NT2/D1 (cell line): ENCODE measurements around the gene MYL12A.

ENCODE experiments used
- DNase-seq: peaks from one replicate; pipeline ENCODE4 v3.0.0-alpha.2; 2011; ENCODE audit warnings: low read depth, low spot score
- H3K27me3 ChIP-seq: 2 replicates; pipeline ENCODE4 v1.6.0; 2011; ENCODE audit warnings: mild to moderate bottlenecking; ENCODE audit not compliant: insufficient read length, insufficient read depth
- H3K36me3 ChIP-seq: 2 replicates; pipeline ENCODE4 v1.6.1; 2011; ENCODE audit warnings: mild to moderate bottlenecking, low read length, mixed read lengths; ENCODE audit not compliant: insufficient read depth, insufficient read length
- H3K4me1 ChIP-seq: 2 replicates; pipeline ENCODE4 v1.5.1; 2011; ENCODE audit not compliant: insufficient read depth, insufficient read length
- H3K4me3 ChIP-seq: 2 replicates; pipeline ENCODE4 v1.5.1; 2011; ENCODE audit warnings: low read depth; ENCODE audit not compliant: insufficient read length
- H3K9ac ChIP-seq: 2 replicates; pipeline ENCODE4 v1.6.0; 2011; ENCODE audit warnings: low read depth; ENCODE audit not compliant: insufficient read length
- H3K9me3 ChIP-seq: 2 replicates; pipeline ENCODE4 v1.5.1; 2011; ENCODE audit warnings: mild to moderate bottlenecking, low read length; ENCODE audit not compliant: insufficient read depth
- SUZ12 ChIP-seq: IDR thresholded peaks from 2 replicates; pipeline ENCODE4 v1.6.1; 2011; ENCODE audit not compliant: insufficient read length, insufficient read depth; ENCODE audit errors: extremely low read depth
- YY1 ChIP-seq: IDR thresholded peaks from 2 replicates; pipeline ENCODE4 v1.6.1; 2011; ENCODE audit not compliant: insufficient read length, insufficient read depth
- ZNF274 ChIP-seq: IDR thresholded peaks from 2 replicates; pipeline ENCODE4 v1.6.1; 2011; ENCODE audit warnings: mild to moderate bottlenecking, low read depth, low read length

The MYL12A gene

GRCh38 chr18:3257627-3258120 is 10.1 kb downstream of the MYL12A start:
- no peak overlapping the region for H3K9ac ChIP-seq
- no peaks in the 10 kb centered on the region for H3K9me3 ChIP-seq
- no peaks in the 10 kb centered on the region for H3K4me1 ChIP-seq
- H3K36me3 ChIP-seq, result peaks cover 58% of the 10 kb centered on the region
- no peak overlapping the region for H3K4me3 ChIP-seq
- no peaks in the 10 kb centered on the region for H3K27me3 ChIP-seq
- no peak for DNase-seq
- TF ChIP-seq YY1 (no peak), SUZ12 (no peak), ZNF274 (no peak)

- peak overlapping the region; percentile 93 for H3K9ac ChIP-seq
- DNase-seq, result no peak
- H3K4me1 ChIP-seq, result no peaks in the 10 kb centered on the region
- no peak for TF ChIP-seq ZNF274
- no peak for TF ChIP-seq YY1
- TF ChIP-seq SUZ12, result no peak
- H3K4me3 ChIP-seq, result peak overlapping the region; percentile 86
- no peaks in the 10 kb centered on the region for H3K9me3 ChIP-seq
- no peaks in the 10 kb centered on the region for H3K27me3 ChIP-seq
- H3K36me3 ChIP-seq, result peaks cover 31% of the 10 kb centered on the region
Measured at GRCh38 chr18:3260995-3261372, 13.4 kb downstream of the MYL12A start.

- Histone ChIP-seq H3K27me3 (no peaks in the 10 kb centered on the region), H3K4me3 (peak within 1 kb of the TSS; percentile 86), H3K36me3 (peaks cover 28% of the 10 kb centered on the region), H3K9ac (peak within 1 kb of the TSS; percentile 93), H3K4me1 (no peaks in the 10 kb centered on the region), H3K9me3 (no peaks in the 10 kb centered on the region)
- TF ChIP-seq SUZ12 (no peak), ZNF274 (no peak), YY1 (no peak)
- no peak for DNase-seq
Measured at GRCh38 chr18:3261373-3262233, 14.0 kb downstream of the MYL12A start, which contains the start of gene MYL12B. MYL12B (plus strand) TSS chr18:3262133; CDS start chr18:3272899, 10,766 bp downstream.

- DNase-seq, result no peak
Measured at GRCh38 chr18:3262234-3263131, 14.9 kb downstream of the MYL12A start.

GRCh38 chr18:3263132-3263700 is 15.6 kb downstream of the MYL12A start:
- H3K27me3 ChIP-seq, result no peaks in the 10 kb centered on the region
- TF ChIP-seq SUZ12, result no peak
- H3K36me3 ChIP-seq, result peaks cover 13% of the 10 kb centered on the region
- H3K9ac ChIP-seq, result peak overlapping the region; percentile 93
- H3K4me3 ChIP-seq, result peak overlapping the region; percentile 86
- H3K4me1 ChIP-seq, result no peaks in the 10 kb centered on the region
- no peaks in the 10 kb centered on the region for H3K9me3 ChIP-seq
- DNase-seq, result no peak

More at GRCh38 chr18:3262234-3263131, 14.9 kb downstream of the MYL12A start:
- H3K9ac ChIP-seq, result peak overlapping the region; percentile 93
- H3K4me1 ChIP-seq, result no peaks in the 10 kb centered on the region
- peak overlapping the region; percentile 86 for H3K4me3 ChIP-seq
- no peaks in the 10 kb centered on the region for H3K9me3 ChIP-seq
- no peaks in the 10 kb centered on the region for H3K27me3 ChIP-seq
- peaks cover 19% of the 10 kb centered on the region for H3K36me3 ChIP-seq
- TF ChIP-seq ZNF274 (no peak), SUZ12 (no peak)

GRCh38 chr18:3264362-3264761 is 16.8 kb downstream of the MYL12A start:
- TF ChIP-seq SUZ12, result no peak
- TF ChIP-seq ZNF274, result no peak
- peaks cover 5% of the 10 kb centered on the region for H3K36me3 ChIP-seq
- no peaks in the 10 kb centered on the region for H3K9me3 ChIP-seq
- H3K4me3 ChIP-seq, result no peak overlapping the region
- no peak for DNase-seq
- H3K27me3 ChIP-seq, result no peaks in the 10 kb centered on the region
- H3K9ac ChIP-seq, result no peak overlapping the region
- no peaks in the 10 kb centered on the region for H3K4me1 ChIP-seq

GRCh38 chr18:3265564-3266033 is 18.0 kb downstream of the MYL12A start:
- Histone ChIP-seq H3K36me3 (peaks cover 5% of the 10 kb centered on the region), H3K9me3 (no peaks in the 10 kb centered on the region), H3K9ac (no peak overlapping the region), H3K4me1 (no peaks in the 10 kb centered on the region), H3K27me3 (no peaks in the 10 kb centered on the region), H3K4me3 (no peak overlapping the region)
- TF ChIP-seq ZNF274 (no peak), SUZ12 (no peak), YY1 (no peak)
- DNase-seq, result no peak
